ENCODE results near the gene ADAMTS19. TPM values are rescaled to one million over a fixed set of nuclear protein-coding genes. Genes with fewer than 3 reads are reported as not detected.

The ADAMTS19 gene
- polyA plus RNA-seq, 5 donors = 0.22 to 1.4 (median 0.69) TPM

GRCh38 chr5:129687941-129688340 is 227.8 kb downstream of the ADAMTS19 start:
- DNase-seq = no peak

GRCh38 chr5:129689045-129689444 is 228.9 kb downstream of the ADAMTS19 start:
- DNase-seq = no peak

DNA sequence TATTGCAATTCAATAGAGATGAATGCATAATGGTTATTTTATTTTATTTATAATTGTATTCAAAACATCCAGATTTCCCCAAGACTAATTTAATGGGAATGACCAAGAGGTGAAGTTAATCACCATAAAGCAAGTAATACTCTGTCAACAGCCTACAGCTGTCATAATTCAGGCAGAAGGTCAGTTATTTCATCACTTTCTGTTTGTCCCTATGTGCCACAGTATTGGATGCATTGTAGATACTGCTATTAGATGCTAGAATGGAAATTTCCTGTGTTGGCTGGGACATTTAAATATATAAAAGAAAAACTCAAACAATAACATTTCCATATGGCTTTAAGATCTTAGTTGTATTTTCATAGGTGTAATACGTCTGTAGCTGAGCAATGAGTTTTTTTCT is 231.1 kb downstream of the ADAMTS19 start:
- DNase-seq = no peak

DNA sequence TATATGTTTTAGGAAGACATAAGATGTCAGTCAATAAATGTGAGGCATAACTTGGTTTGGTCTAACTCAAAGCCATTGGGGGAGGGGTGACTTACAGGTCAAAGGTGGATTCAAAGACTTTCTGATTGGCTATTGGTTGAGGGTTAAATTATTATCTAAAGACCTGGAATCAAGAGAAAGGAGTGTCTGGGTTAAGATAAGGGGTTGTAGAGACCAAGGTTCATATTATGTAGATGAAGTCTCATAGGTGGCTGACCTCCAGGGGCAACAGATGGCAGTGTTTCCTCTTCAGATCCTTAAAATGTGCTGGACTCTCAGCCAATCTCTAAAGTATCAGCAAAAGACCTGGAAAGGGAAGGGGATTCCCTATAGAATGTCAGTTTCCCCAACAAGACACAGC is 236.5 kb downstream of the ADAMTS19 start:
- DNase-seq = no peak

DNA sequence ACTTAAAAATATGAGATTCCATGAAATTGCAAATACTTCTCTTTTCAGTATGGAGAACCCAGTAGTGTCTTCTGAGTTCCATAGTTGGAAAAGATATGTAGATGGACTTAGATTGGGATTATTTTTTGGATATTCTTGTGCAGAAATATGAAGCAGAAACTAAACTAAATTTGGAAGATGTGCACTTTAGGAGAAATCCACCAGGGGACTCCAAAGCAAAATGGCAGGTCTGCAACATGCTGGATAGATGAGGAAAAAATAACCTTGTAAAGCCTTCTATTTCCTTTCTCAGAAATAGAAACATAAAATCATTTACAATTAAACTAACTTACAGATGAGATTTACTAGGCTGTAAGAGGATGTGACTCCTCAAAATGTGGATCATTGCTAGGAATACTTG is 238.6 kb downstream of the ADAMTS19 start:
- DNase-seq = no peak

DNA sequence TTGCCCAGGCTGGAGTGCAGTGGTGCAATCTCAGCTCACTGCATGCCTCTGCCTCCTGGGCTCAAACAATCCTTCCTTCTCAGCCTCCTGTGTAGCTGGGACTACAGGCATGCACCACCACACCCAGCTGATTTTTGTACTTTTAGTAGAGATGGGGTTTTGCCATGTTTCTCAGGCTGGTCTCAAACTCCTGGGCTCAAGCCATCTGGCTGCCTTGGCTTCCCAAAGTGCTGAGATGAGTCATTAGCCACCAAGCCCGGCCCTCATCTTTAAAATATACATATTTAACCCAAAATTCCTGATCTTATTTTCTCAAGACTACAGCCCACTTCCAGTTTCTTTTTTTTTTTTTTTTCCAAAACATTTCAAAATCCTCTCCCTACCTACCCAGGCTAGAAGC is 256.1 kb downstream of the ADAMTS19 start:
- no peak for DNase-seq

DNA sequence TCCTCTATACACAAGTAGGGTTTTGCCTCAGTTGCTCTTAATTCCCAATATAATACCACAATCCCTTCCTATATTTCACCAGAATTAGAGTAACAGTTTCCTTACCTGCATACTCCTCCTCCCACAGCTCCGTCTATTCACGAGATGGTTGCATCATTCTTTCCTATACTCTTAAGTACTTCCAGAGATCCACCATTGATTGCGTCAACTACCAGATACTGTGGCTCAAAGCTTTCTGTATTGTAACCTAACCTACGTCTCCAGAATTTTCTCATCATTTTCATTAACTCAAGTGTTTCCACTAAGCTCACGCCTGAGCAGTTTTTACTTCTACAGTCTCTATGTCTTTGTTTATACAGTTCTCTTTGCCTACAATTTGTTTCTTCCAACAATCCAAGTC is 256.6 kb downstream of the ADAMTS19 start:
- no peak for DNase-seq

GRCh38 chr5:129717751-129718310 is 257.7 kb downstream of the ADAMTS19 start:
- DNase-seq = peak in 1 of 2 donors; percentile 20

GRCh38 chr5:129718471-129719090 is 258.5 kb downstream of the ADAMTS19 start:
- DNase-seq = peak; percentile 72 to 73

DNA sequence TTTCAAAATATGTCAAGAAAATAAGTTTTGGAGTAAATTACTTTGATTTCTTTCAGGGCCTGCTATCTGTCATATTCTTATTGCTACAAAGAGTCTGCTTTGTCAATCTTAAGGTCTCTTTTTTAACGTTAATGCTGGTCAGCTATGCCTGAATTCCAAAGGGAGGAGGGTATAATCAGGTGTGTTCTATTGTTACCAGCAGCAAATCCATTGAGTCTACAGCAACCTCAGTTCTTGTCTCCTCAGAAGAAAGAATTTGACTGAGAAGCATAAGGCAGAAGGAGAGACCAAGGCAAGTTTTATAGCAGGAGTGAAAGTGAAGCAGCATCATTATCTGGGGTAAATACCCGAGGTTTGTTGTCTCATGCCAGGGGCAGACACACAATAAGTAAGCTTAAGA is 264.1 kb downstream of the ADAMTS19 start:
- DNase-seq = no peak

DNA sequence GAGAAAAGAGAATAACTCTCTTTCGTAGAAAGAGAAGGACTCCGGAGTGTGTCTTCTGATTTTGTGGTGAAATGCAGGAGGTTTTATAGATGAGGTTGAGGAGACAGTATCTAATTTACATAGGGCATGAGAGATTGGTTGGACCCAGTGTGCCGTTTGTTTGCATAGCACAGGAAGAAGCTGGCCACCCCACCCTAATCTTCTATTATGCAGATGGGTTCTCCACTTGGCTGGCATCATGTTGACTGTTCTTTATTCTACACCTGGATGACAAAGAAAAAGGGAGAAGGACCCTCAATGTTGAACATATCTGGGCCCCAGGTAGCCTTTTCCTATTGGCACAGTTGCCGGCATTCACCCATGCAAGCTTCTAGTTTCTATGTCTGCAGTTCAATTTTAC is 264.5 kb downstream of the ADAMTS19 start:
- no peak for DNase-seq

DNA sequence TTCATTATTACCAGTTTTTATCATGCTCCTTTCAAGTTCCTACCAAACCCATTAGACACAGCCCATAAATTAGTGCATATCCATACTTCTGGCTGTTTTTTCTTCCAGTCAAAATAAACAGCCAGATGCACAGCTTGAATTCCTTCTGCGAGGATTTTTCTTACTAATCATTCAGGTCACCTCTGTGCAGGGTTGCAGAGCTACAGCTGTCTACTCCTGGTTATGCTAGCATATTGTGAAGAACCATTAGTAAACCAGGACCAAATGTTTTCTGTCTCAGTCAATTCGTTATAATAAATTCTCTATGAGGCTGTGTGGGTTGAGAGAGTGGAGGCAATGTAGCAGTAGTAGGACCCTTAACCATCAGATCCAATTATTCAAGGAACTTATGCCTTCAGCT is 279.7 kb downstream of the ADAMTS19 start:
- DNase-seq = peak; percentile 21 to 27

- no peak for DNase-seq
Measured at GRCh38 chr5:129743541-129744187, 283.6 kb downstream of the ADAMTS19 start.

DNA sequence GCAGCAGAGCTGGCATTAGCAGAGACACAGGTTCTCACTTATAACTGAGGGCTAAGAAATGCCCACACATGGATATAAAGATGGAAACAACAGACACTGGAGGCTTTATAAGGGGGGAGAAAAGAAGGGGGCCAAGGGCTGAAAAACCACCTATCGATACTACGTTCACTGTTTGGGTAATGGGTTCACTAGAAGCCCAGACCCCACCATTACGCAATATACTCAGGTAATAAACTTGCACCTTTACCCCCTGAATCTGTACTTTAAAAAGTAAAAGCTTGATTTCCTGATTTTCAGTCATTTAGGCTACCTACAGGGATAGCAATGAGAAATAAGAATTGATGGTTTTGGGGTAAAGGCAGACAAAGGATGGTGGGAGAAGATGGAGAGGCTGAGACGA is 285.9 kb downstream of the ADAMTS19 start:
- no peak for DNase-seq

DNA sequence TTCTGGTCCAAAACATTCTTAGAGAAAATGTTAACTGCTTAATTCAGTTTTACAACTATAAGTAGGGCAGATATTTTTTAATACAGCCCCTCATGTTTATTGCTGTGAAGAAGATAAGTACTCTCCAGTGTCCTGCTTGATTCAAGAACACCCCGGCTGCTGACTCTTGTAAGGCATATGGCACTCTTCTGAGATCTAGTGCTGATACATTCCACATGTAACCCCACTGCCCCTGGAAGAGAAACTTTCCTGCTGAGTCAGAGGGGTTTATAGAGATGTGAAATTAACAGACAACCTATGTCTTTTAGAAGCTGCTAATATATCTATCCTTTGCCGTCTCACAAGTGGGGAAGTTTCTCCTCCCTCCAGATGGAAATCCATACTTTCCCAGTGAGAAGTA is 286.8 kb downstream of the ADAMTS19 start:
- no peak for DNase-seq

GRCh38 chr5:129747572-129748407 is 287.7 kb downstream of the ADAMTS19 start, which contains the start of gene MINAR2:
Gene MINAR2, plus strand, starts transcription at chr5:129748094. Its CDS starts 97 bp downstream, at chr5:129748191.
- DNase-seq = no peak

DNA sequence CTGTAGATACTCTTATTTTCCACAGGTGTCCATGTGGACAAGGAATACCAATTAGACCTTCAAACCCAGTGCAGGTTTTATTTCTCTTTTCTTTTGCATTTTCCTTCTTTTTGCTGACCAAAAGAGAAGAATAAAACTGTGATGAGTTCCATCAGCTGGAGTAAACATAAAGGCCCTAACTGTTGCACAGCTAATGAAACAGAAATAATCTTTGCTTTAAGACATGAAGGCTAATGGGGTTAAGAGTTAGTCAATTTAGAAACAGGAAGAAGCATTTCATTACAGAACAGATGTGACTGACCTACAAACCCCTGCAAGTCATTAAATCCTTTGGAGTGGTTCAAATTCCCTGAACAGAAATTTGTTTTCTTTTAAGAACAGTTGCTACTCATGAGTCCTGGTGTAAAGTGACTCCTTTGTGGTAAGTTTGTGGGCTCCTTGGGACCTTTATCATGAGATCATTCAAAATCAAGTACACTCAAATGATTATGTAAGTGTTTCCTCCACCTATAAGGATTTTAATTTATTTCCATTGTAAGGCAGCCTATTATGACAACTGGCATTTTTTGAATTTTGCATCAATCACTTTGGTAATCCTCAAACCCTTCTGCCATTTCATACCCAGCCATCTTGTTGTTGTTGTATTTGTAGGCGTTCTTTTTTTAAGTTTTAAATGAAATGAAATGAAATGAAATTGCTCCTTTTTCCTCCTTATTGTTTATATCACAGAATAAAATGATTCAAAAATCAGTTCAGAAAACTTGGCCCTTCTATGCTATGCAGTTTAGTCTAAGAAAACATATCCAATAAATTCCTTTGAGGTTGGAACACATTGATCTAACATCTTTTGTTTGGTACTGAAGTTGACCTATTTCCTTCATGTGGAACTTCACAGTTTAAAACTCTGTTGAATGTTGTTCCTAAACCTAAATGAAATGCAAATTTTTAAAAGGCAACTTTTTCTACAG is 289.1 kb downstream of the ADAMTS19 start:
- DNase-seq = no peak

DNA sequence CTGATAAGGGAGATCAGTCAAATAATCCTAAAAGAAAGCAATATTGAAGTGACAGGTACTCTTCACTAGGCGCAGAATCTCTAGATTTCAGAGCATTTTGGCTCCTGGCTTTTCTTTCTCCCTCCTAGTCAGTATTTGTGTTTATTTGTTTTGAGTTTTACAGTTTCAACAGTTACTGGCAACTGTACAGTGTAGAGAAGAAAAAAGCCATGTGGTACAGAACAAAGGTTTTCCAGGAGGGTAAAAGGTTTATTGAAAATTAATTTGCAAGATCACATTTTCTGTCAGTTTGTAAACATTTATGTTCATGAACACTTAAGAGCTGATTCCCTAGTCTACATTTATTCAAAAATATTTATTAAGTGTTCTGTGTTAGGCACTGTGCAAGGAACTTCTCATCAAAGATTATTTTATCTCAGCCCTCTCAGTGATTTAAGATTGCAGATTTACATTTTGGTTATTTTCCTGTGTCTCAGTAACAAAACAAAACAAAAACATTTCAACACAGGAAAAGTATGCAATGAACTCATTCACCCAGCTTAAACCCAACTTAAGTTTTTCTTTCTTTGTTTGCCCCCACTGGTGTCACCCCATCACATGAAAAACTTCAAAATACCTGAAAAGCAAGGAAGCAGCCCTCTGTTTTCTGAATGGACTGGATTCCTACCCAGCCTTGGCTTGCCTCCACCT is 300.7 kb downstream of the ADAMTS19 start:
- DNase-seq = peak in 1 of 2 donors; percentile 66

GRCh38 chr5:129763651-129764050 is 303.6 kb downstream of the ADAMTS19 start:
- no peak for DNase-seq

DNA sequence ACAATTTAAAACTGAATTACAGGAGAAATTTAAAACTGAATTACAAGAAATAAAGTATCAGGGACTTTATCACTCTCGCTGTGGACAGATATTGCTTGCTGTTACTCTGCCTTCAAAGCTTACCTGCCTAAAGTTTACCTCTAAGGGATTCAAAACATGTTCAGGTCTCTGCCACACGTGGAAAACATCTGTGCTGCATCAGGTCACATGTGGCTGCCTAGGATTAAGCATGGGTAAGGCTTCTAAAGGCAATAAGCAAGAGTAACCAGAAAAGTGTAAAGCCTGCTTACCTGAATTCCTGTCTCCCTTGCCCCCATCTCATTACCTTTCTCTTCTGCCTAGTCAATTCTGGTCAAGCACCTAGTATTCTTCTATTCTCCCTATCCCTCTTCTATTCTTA is 306.7 kb downstream of the ADAMTS19 start:
- no peak for DNase-seq
